Stimulated activated effector memory CD8-positive, alpha-beta T cell treated with anti-CD3 and anti-CD28 coated beads, Interleukin-12 subunit alpha, Interleukin-12 subunit beta, amount 100 ng/mL, for 72 hours (primary cell): ENCODE data around the gene ALOX15.
"Not testable (repeated sequence)": the region's sequence is repeated elsewhere in the genome, so short reads cannot be mapped to it uniquely, and the experiment has no call there.

Experiments used
- ATAC-seq: fragments of 150-1000 bp; cut with Tn5 transposase; 2 replicates; pipeline ENCODE4 v1.10.0; 2021
- DNase-seq, 2 donors: peaks; one replicate each; pipeline ENCODE4 v3.0.0; 2021 to 2022; ENCODE audit warnings: low spot score in 2 of 2
- H3K27ac Mint-ChIP-seq: one replicate; pipeline ENCODE4 v1.8.0; 2022; ENCODE audit warnings: mild to moderate bottlenecking, mixed read lengths
- H3K36me3 Mint-ChIP-seq: one replicate; pipeline ENCODE4 v1.8.0; 2022; ENCODE audit warnings: mild to moderate bottlenecking, mixed read lengths
- H3K4me1 Mint-ChIP-seq: one replicate; pipeline ENCODE4 v1.8.0; 2022; ENCODE audit warnings: mixed read lengths
- H3K4me3 Mint-ChIP-seq: one replicate; pipeline ENCODE4 v1.8.0; 2022; ENCODE audit warnings: mild to moderate bottlenecking, mixed read lengths
- H3K9me3 Mint-ChIP-seq: one replicate; pipeline ENCODE4 v1.8.0; 2022; ENCODE audit warnings: mixed read lengths

The ALOX15 gene, protein sequence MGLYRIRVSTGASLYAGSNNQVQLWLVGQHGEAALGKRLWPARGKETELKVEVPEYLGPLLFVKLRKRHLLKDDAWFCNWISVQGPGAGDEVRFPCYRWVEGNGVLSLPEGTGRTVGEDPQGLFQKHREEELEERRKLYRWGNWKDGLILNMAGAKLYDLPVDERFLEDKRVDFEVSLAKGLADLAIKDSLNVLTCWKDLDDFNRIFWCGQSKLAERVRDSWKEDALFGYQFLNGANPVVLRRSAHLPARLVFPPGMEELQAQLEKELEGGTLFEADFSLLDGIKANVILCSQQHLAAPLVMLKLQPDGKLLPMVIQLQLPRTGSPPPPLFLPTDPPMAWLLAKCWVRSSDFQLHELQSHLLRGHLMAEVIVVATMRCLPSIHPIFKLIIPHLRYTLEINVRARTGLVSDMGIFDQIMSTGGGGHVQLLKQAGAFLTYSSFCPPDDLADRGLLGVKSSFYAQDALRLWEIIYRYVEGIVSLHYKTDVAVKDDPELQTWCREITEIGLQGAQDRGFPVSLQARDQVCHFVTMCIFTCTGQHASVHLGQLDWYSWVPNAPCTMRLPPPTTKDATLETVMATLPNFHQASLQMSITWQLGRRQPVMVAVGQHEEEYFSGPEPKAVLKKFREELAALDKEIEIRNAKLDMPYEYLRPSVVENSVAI

DNA sequence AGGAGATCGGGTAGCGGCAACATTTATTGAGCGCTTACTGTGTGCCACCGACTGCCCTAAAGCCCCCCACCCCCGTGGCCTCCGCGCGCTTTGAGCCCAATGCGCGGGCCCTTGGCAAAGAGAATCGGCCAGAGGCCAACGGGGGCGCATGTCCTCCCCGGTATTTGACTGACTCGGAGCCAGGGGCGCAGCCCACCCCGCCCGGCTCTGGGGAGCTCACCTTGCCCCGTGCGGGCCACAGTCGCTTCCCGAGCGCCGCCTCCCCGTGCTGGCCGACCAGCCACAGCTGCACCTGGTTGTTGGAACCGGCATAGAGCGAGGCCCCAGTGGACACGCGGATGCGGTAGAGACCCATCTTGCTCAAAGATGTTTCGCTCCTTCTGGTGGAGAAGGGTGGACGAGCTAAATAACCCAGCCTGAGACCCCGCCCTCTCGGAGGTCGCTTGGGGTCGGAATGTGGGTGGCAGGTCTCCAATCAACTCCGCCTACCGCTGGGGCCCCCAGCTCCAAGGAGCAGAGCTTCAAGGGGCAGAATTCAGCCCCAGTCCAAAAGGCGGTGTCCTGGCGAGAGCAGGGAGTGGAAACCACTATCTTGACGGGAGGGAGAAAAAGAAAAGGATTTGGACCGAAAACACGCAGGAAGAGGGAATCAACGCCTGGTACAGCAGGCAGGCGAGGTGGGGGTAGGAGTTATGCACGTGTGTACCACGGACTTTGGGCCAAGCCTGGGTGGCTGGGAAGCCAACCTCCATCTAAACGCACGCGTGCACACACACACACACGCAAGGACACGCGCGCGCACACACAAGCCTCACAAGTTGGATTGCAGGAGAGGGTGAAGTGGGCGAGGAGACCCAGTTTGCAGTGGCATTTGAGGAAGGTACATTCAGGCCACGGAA is at the start of gene ALOX15:
Gene ALOX15, minus strand, starts transcription at position 382 of the 899 bp plus-strand sequence. Its CDS starts 27 bp downstream, at position 355.
- Mint-ChIP-seq H3K4me1 (peaks cover 17% of the 10 kb centered on the region), H3K4me3 (no peak within 1 kb of the TSS), H3K27ac (peak within 1 kb of the TSS; percentile 48), H3K36me3 (no peaks in the 10 kb centered on the region), H3K9me3 (no peaks in the 10 kb centered on the region)
- ATAC-seq: no peak
- DNase-seq: no peak

DNA sequence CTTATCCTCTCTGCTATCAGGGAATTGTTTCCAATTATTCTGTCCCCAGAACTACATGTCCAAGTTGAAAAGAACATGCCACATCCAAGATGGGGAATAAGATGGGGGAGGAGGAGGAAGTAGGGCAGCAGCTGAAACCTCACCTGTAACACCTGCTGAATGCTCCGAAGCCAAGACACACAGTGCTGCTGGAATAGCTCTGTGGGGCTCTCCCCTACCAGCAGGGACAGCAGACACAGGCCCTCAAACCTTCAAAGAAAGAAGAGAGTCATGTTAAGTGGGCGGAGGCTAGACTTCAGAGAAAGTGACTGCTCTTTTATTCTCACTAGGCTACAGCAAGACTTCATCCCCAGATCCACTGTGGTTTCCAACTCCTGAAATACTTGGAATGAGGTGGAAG is 49.3 kb upstream of the ALOX15 start:
- Mint-ChIP-seq H3K4me3 (no peak overlapping the region), H3K4me1 (peaks cover 55% of the 10 kb centered on the region), H3K27ac (peak overlapping the region; percentile 7), H3K9me3 (no peaks in the 10 kb centered on the region), H3K36me3 (peaks cover 94% of the 10 kb centered on the region)
- no peak for ATAC-seq
- DNase-seq: no peak

DNA sequence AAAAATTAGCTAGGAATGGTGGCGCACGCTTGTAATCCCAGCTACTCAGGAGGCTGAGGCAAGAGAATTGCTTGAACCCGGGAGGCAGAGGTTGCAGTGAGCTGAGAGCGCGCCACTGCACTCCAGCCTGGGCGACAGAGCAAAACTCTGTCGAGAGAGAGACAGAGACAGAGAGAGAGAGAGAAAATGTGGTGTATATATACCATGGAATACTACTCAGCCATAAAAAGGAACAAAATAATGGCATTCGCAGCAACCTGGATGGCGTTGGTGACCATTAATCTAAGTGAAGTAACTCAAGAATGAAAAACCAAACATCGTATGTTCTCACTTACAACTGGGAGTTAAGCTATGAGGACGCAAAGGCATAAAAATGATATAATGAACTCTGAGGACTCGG is 48.4 kb upstream of the ALOX15 start:
- Mint-ChIP-seq H3K4me1 (peaks cover 59% of the 10 kb centered on the region), H3K36me3 (peaks cover 94% of the 10 kb centered on the region)
- not testable (repeated sequence) for H3K27ac Mint-ChIP-seq

DNA sequence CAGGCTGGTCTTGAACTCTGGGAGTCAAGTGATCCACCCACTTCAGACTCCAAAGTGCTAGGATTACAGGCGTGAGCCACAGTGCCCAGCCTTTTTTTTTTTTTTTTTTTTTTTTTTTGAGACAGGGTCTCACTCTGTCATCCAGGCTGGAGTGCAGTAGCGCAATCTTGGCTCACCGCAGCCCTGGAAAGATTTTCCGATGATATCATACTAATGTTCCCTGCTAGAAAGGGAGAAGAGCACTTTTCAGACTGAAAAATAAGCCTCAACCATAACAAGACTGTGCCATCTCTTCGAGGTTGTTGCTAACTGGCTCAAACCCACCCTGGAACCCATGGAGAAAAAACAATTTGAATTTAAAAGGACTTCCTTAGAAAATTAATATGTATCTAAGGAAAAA is 42.3 kb upstream of the ALOX15 start:
- not testable (repeated sequence) for H3K27ac Mint-ChIP-seq, ATAC-seq, DNase-seq, H3K9me3 Mint-ChIP-seq, H3K4me3 Mint-ChIP-seq
- peaks cover 31% of the 10 kb centered on the region for H3K4me1 Mint-ChIP-seq
- H3K36me3 Mint-ChIP-seq: peaks cover 100% of the 10 kb centered on the region

More for the DNA sequence above, 48.4 kb upstream of the ALOX15 start:
- not testable (repeated sequence) for DNase-seq, ATAC-seq, H3K4me3 Mint-ChIP-seq, H3K9me3 Mint-ChIP-seq

DNA sequence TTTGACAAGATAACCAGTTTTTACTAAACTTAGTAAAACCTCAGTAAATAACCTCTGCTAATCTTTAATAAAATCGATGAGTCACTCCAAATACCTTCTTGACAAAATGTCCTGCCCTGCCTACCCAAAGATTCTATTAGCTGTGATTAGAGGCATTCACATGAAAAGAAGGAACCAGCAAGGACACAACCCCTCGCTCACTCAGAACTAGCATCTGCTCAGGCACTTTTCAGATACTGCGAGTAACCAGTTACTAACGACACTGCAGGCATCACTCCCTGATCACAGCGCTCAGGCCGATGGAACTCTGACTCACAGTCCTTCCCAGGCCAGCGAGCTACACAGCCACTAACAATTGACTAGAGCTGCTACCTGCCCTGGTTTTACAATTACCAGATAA is 38.2 kb upstream of the ALOX15 start:
- H3K4me1 Mint-ChIP-seq: peaks cover 16% of the 10 kb centered on the region
- ATAC-seq (no peak), DNase-seq (no peak)
- no peak overlapping the region for H3K4me3 Mint-ChIP-seq
- H3K27ac Mint-ChIP-seq: no peak overlapping the region
- no peaks in the 10 kb centered on the region for H3K9me3 Mint-ChIP-seq
- H3K36me3 Mint-ChIP-seq: peaks cover 100% of the 10 kb centered on the region

DNA sequence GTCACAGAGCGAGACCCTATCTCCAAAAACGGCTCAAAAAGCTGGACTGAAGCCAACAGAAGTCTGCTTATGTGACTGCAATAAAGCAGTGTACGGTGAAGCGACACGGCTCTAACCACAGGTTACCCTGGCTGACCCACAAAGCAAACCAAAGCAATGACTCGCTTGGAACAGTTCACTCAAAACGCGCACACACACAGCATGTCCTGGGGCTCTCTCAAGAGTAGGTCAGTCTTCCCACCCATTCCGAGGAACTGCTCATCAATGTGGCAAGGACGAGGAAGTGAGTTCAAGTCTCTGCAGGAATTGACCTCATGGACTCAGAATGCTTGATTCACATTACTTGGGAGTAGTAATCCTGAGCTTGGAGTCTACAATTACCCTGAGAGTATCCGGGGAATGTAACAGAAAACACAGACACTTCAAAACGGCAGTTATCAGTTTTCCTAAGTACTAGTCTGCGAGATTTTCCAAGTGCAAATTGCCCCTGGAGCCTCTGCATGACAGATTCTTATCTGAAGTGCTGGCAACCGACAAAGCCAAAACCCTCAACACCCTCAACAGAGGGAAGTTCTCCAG is 37.1 kb upstream of the ALOX15 start:
- H3K36me3 Mint-ChIP-seq: peaks cover 100% of the 10 kb centered on the region
- ATAC-seq: peak; percentile 93

DNA sequence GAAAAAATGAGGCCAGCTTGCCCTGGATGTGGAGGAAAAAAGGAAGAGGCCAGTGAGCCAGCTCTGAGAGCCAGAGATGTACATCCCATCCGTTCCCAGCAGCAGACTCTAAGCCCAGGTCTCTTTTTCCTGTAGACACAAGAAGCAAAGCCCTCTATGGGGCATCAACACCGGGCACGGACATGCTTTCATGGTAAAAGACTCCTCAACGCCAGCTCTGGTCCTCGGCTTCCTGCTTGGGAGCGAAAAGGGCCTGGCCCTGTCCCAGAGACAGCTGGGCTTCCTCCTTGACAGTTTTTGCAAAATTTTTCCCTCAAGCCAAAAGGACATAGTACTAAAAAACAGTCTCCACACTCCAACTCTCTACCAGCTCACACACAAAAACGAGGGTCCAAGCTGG is 35.3 kb upstream of the ALOX15 start:
- DNase-seq (no peak), ATAC-seq (no peak)
- Mint-ChIP-seq H3K4me1 (peaks cover 16% of the 10 kb centered on the region), H3K4me3 (no peak overlapping the region), H3K9me3 (no peaks in the 10 kb centered on the region), H3K27ac (no peak overlapping the region), H3K36me3 (peaks cover 100% of the 10 kb centered on the region)

More for the DNA sequence above, 37.1 kb upstream of the ALOX15 start:
- Mint-ChIP-seq H3K27ac (peak overlapping the region; percentile 40), H3K9me3 (no peaks in the 10 kb centered on the region), H3K4me3 (no peak overlapping the region), H3K4me1 (peaks cover 16% of the 10 kb centered on the region)
- DNase-seq: no peak

DNA sequence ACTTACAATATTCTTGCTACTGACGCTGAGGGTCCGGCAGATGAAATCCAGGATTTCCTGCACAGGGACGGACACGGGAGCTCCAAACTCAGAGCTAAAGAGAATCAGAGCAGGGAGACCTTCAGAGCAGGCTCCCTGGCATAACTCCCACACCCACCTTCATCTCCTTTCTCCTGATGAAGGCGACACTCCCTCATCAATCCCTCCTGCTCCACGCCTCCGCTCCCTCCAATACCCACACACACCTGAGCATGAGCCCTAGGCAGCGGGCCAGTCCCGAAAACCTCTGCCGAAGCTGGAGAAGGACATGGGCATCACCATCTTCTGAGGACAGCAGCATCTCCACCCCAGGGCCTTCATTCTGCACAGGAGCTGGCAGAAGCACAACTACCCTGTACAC is 34.3 kb upstream of the ALOX15 start:
- ATAC-seq (no peak), DNase-seq (no peak)
- H3K9me3 Mint-ChIP-seq: no peaks in the 10 kb centered on the region
- peaks cover 99% of the 10 kb centered on the region for H3K36me3 Mint-ChIP-seq
- peak overlapping the region; percentile 81 for H3K27ac Mint-ChIP-seq
- peaks cover 16% of the 10 kb centered on the region for H3K4me1 Mint-ChIP-seq
- H3K4me3 Mint-ChIP-seq: no peak overlapping the region

DNA sequence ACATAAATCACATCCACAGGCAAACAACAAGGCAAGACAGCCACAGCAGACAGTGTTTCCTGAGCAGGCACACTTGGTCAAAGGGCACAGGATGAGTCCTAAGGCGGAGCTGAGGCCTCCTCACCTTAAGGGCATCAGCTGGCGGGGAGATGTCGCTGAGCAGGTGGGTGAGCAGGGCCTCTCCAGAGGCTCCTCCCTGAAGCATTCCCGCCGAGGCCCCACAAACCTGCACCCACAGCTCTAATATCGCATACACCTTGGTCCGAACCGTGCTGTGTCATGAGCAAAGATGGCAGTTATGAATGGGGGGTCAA is 33.2 kb upstream of the ALOX15 start:
- DNase-seq (no peak), ATAC-seq (no peak)
- Mint-ChIP-seq H3K4me3 (no peak overlapping the region), H3K36me3 (peaks cover 96% of the 10 kb centered on the region), H3K9me3 (no peaks in the 10 kb centered on the region), H3K27ac (no peak overlapping the region), H3K4me1 (peaks cover 8% of the 10 kb centered on the region)

DNA sequence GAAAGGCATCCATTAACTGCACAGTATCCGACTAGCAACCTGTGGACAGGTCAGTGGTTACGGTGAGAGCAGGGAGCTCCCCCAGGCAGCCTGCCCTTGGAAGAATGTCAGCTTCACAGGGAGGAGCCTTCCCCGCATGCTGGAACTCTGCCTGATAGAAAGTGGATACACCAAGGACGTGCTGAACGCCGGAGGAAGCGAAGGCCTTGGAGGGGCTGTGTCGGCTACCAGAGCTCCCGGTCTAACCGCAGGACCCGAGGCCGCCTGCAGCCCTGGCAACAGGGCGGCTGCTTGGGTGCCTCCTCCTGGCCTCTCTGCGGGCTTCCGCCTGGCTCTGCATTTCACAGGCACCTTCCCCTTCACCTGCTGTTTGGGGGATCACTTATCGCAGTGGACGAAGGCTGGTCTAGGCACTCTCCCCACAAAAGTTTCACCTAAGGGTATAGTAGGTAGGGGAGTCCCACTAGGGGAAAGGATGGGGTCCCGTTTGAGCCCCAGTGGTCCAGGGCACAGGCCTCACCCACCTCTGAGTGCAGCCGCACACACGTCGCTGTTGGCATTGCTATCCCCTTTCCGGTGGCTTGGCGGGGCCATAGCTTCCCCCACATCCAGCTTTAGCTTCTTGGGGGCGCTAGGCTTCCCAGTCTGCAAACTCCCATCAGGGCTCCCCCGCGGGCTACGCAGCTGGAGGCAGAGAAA is 32.7 kb upstream of the ALOX15 start:
- no peak overlapping the region for H3K27ac Mint-ChIP-seq
- no peaks in the 10 kb centered on the region for H3K9me3 Mint-ChIP-seq
- ATAC-seq: no peak
- peaks cover 91% of the 10 kb centered on the region for H3K36me3 Mint-ChIP-seq
- DNase-seq: no peak
- H3K4me1 Mint-ChIP-seq: peaks cover 8% of the 10 kb centered on the region
- no peak overlapping the region for H3K4me3 Mint-ChIP-seq

DNA sequence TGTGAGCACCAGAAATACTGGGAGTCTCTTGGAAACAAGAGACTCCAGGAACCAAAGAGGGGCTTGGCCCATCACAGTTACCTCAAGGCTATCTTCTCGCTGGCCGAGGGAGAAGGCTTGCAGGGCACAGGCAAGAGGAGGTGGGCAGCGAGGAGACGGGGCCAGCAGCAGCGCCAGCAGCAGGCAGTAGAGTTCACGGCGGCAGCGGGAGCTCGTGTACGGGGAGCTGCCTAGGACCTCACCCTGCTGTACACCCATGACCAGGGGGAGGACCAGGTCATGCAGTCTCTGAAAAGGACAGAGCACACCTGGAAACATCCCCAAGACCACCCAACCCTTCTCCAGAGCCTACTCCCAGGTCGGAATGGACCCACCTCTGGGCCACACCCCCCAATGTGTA is 31.7 kb upstream of the ALOX15 start:
- Mint-ChIP-seq H3K27ac (peak overlapping the region; percentile 36), H3K4me3 (no peak overlapping the region), H3K36me3 (peaks cover 81% of the 10 kb centered on the region), H3K4me1 (peaks cover 3% of the 10 kb centered on the region), H3K9me3 (no peaks in the 10 kb centered on the region)
- ATAC-seq (no peak), DNase-seq (no peak)

DNA sequence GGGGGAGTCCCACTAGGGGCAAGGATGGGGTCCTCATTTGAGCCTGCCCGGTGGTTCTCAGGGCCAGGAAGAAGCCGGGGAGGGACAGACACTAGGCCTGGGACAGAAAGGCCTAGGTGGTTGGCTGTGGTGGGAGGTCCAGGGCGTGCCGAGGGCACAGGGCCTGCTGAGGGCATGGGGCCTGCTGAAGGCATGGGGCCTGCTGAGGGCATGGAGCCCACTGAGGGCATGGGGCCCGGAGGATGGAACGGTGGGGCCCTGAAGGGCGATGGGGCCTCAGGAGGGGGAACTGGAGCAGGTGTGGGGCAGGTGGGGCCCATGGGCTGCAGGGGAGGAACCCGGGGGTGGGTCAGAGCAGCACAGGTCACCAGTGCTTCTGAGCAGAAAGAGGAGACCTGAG is 31.3 kb upstream of the ALOX15 start:
- H3K4me3 Mint-ChIP-seq: no peak overlapping the region
- H3K36me3 Mint-ChIP-seq: peaks cover 77% of the 10 kb centered on the region
- H3K9me3 Mint-ChIP-seq: no peaks in the 10 kb centered on the region
- ATAC-seq: no peak
- no peaks in the 10 kb centered on the region for H3K4me1 Mint-ChIP-seq
- H3K27ac Mint-ChIP-seq: peak overlapping the region; percentile 36
- DNase-seq: no peak

DNA sequence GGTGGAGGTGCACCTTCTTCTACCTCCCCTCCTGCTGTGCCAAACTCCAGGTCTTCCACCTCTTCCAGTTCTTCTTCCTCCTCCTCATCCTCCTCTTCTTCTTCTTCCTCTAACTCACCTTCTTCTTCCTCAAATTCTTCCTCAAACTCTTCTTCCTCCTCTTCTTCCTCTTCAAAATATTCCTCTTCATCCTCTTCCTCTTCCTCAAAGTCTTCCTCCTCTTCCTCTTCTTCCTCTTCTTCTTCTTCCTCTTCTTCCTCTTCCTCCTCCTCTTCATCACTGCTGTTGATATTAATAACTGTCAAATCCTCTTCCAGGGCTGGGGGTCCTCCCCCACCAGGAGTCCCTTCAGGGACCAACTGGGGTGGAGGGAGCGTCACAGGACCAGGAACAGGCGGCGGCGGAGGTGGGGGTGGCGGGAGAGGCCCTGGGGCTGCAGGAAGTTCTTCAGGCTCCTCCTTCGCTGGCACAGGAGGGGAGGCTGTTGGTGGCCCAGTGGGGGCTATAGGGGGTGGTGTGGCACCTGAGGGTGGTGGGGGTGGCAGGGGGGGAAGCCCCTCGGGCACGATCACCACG is 30.7 kb upstream of the ALOX15 start:
- H3K27ac Mint-ChIP-seq: peak overlapping the region; percentile 36
- peaks cover 71% of the 10 kb centered on the region for H3K36me3 Mint-ChIP-seq
- H3K4me3 Mint-ChIP-seq: no peak overlapping the region

DNA sequence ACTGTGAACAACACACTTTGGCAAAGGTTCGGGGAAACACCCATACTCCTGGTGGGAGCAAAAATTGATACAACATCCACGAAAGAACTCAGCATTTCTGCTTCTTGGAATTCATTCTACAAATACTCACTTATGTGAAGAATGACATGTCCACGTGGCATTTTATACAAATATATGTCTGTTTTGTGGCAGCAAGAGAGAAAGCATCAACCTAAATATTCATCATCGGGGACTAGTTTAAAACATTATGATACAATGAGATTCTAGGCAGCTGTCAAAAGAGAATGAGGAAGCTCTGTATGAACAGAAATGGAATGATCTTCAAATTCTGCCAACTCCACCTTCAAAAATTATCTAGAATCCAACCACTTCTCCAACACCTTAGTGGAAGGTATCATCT is 25.7 kb upstream of the ALOX15 start:
- H3K27ac Mint-ChIP-seq: no peak overlapping the region

More for the DNA sequence above, 30.7 kb upstream of the ALOX15 start:
- ATAC-seq (no peak), DNase-seq (no peak)
- H3K4me1 Mint-ChIP-seq: no peaks in the 10 kb centered on the region
- H3K9me3 Mint-ChIP-seq: no peaks in the 10 kb centered on the region

More for the DNA sequence above, 25.7 kb upstream of the ALOX15 start:
- ATAC-seq (no peak), DNase-seq (no peak)
- Mint-ChIP-seq H3K9me3 (no peaks in the 10 kb centered on the region), H3K36me3 (peaks cover 21% of the 10 kb centered on the region), H3K4me3 (no peak overlapping the region), H3K4me1 (no peaks in the 10 kb centered on the region)
